GM12801 (cell line): Measurements from ENCODE around the gene CORO2B.

Experiments
- TF ChIP-seq, protein P1 (sequence below): IDR thresholded peaks from one replicate; pipeline ENCODE4 v1.5.1; 2011; ENCODE audit warnings: control low read depth; ENCODE audit not compliant: insufficient read length; ENCODE audit errors: extremely low read depth

The CORO2B gene

DNA sequence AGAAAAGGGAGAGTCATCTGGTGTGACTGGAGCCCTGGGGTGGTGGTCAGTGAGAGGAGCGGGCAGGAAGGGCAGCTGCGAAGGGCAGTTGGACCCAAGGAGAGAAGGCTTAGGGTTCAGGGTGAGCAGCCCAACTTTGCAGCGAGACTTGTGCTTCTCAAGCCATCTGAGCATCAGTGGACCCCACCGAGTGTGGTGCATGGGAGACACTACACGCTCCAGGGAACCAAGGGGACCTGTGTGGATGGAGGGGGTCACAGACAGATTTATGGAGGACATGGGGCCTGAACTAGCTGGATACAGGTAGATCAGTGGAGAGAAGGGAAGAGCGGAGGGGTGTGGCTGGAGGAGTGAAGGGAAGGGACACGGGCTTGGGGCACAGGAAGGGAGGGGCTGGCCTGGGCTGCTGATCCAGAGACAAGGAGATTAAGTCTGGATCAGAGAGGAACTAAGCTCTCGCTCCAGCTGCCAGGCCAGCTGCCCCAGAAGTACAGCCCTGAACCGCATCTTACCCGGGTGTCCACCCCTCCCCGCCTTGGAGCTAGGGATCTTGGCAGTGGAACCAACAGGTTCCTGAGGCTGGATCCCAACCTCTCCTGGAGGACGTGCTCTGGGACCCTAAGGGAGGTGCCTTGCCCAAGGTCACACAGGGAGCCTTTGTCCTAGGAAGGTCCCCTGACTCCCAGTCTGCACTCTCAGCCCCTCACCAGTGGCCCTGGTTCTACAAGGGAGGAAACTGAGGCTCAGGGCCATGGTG is 120.5 kb downstream of the CORO2B start:
- TF ChIP-seq, protein P1, sequence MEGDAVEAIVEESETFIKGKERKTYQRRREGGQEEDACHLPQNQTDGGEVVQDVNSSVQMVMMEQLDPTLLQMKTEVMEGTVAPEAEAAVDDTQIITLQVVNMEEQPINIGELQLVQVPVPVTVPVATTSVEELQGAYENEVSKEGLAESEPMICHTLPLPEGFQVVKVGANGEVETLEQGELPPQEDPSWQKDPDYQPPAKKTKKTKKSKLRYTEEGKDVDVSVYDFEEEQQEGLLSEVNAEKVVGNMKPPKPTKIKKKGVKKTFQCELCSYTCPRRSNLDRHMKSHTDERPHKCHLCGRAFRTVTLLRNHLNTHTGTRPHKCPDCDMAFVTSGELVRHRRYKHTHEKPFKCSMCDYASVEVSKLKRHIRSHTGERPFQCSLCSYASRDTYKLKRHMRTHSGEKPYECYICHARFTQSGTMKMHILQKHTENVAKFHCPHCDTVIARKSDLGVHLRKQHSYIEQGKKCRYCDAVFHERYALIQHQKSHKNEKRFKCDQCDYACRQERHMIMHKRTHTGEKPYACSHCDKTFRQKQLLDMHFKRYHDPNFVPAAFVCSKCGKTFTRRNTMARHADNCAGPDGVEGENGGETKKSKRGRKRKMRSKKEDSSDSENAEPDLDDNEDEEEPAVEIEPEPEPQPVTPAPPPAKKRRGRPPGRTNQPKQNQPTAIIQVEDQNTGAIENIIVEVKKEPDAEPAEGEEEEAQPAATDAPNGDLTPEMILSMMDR = no peak

DNA sequence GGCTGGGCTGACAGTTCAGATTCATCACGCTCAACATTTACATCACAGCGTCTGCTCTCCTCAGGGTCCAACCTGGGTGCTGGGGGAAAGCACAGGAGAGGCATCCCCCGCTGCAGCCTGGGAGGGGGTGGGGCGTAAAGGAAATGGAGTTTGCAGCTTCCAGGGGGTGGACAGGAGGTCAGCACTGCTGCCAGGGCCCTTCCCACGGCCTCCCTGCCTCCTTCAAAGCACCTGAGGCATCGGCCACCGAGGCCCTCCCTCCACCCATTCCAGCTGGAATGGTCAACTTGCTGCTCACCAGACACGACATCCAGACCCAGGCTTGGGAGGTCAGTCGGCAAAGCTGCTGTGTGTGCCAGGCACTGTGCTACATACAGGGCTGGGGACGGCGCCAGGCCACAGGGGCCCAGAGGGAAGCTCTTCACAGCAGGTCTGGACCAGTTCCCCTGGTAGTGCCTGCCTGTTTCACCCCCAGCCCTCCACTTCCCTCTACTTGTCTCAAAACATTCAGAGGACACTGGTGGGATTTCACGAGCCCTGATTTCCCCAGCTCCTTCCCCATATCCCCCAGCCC is 121.2 kb downstream of the CORO2B start:
- TF ChIP-seq, protein P1 = no peak

DNA sequence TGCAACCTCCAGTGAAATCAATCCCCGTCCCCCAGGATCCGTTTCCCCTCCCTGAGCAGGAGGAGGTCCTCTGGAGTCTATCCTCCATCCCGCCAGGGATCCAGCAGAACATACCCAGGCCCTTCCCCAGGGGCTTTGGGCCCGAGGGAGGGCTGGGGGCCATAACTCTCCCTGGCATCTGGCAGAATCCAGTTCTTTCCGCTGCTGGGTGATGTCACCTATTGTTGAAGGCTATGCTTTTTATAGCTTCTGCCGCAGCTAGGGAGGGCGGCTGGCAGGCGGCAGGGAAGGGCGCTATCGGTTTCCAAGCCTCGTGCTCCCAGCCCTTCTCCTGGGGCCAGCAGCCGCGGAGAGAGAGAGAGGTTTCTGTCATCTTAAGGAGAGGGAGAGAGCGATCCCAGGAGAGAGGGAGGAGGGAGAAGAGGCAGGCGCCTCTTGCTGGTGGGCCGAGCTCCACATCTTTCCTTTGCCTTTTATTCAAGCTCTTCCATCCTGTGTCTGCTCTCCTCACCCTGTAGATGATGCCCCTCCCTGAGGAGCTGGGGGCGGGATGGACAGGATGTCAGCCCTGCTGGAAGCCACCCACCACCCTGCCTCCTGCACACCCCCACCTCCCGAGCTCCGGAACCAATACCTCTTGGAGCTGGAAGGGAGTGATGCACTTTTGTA is 121.8 kb downstream of the CORO2B start:
- TF ChIP-seq, protein P1 = no peak

DNA sequence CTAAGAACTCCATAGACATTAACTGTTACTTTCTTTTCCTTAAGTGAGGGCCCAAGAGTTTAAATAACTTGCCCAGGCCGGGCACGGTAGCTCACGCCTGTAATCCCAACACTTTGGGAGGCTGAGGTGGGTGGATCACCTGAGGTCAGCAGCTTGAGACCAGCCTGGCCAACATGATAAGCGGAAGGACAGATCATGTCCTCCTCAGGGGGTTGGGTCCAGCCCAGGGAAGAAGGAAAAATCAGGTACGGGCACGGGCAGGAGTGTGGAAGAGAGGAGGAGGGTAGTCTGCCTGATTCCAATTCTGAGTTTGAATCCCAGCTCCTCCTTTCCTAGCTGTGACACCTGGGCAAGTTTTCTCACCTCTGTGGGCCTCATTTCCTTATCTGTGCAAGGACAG is 123.1 kb downstream of the CORO2B start:
- TF ChIP-seq, protein P1 = no peak

DNA sequence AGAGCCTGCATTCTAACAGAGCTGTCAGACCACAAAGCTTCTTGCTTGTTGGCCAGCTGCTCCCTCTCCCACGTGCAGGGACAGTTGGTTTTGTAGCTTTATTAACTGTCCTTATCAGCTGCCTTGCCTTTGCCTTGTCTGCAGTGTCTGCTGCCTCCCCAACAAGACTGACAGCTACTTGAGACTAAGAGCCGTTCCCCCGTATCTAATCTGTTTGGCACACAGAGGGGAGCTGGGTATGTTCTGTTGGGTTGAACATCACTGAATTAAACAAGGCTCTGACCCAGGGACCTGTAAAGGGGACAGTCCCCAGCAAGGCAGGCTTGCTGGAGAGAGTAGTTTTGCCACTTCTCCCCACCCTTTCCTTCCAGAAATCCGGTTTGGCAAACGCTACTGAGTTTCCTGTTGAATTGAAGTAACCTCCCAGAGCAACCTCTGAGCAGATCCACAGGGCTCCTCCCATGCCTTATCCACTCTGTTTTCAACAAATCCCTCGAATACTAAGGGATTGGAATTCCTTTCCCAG is 125.8 kb downstream of the CORO2B start:
- TF ChIP-seq, protein P1 = no peak

DNA sequence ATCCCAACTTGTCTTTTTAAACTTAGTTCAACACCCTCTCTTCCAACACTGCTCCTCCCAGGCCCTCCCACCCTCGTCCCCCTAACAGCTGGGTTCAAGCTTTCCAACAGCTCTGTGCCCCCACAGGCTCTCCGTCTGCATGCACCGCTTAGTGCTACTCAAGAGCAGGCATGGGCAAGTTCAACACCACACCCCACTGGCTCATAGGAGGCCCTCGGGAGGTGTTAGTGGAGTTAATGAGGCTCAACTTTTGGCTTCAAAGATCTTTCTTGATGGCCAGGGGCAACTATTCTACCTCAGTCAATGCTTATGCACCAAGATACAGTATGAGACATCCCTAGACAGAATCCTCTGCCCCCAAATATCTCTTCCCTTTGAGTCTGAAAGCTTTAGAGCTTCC is 127.5 kb downstream of the CORO2B start:
- TF ChIP-seq, protein P1 = no peak

DNA sequence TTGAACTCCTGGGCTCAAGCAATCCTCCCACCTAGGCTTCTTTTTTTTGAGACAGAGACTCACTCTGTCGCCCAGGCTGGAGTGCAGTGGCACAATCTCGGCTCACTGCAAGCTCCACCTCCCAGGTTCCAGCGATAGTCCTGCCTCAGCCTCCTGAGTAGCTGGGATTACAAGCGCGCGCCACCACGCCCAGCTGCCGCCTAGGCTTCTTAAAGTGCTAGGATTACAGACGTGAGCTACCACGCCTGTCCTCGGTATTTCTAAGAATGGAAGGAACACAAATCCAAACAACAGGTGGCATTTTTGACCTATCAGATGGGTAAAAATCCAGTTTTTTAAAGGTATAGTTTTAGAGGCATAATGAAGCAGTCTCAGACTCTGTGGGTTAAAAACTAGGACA is 128.1 kb downstream of the CORO2B start:
- TF ChIP-seq, protein P1 = no peak
